GM18873 (cell line): ENCODE data around the gene SLC45A1.
"Not testable (repeated sequence)": the region's sequence is repeated elsewhere in the genome, so short reads cannot be mapped to it uniquely, and the experiment has no call there.

ENCODE experiments used
- ATAC-seq: cut with Tn5 transposase; IDR thresholded peaks from one replicate; pipeline ENCODE4 v1.9.1; 2021; ENCODE audit warnings: mild to moderate bottlenecking, moderate library complexity, moderate number of reproducible peaks; ENCODE audit not compliant: unreplicated experiment, low FRiP score

The SLC45A1 gene

DNA sequence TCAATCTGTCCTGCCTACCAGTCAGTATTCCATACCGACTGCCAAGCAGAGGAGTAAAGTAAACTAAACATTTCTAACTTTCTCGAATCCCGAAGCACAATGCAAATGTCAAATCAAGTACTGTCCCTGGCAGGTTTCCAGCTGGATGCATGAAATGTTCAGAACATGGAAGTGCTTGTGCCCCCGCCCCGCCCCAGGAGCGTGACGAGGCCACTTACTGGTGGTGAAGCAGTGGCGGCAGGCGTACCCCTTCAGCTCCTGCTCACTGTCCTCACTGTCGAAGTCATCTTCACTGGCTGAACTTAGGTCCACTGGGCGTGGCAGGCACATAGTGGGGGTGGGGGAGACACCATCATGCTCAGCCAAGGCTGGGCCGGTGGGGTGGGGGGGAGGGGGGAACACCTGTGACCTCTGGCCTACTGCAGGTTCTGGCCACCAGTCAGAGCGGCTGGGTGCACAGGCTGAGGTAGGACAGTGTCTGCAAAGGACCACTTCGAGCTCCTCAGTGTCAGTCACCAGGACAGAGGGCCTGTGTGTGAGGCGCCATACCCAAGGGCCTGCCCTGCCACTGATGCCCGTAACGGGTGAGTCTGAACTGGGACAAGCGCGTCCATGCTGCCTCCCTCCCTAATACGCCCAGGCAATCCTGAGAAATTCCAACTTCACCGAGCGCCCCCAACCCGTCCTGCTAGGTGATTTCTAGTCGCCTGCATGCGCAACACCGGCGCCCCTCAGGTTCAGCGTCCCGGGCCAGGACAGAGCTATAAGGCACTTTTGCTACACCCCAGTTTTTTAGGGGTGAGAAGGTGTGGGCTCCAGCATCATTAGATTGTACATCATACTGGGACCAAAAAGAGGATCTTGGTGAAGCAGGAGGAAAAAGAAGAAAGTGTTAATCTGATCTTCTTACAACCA, 46.9 kb downstream of the SLC45A1 start:
- no peak for ATAC-seq

GRCh38 chr1:8365661-8366362, 47.9 kb downstream of the SLC45A1 start:
- ATAC-seq = no peak

DNA sequence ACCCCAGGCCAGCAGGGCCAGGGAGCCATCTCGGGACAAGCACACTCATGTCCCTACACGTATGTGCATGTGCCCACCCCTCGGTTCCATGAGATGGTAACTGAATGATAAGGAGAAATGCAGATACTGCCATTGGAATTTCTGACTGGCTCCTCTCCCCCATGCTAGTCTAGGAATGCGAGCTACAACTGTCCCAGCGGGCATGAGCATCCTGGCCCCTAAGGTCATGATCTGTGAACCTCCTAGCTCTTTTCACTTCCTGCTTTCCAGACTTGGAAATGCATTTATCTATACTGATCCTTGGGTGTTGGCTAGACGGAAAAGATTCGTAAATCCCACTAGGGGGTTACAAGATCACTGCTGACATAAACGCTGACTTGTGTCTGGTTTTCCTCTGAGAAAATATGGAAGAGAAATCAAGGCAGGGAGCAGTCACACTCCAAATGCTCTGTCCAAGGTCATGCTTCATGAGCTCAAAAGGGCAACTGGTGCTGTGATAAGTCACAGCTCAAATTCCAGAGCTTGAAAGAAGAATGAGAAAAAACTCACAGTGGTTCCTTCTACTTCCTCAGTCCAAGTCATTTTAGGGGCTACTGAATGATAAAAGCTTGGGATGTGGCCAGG, 49.8 kb downstream of the SLC45A1 start:
- ATAC-seq = no peak

- no peak for ATAC-seq
Measured at GRCh38 chr1:8368956-8369639, 51.2 kb downstream of the SLC45A1 start.

DNA sequence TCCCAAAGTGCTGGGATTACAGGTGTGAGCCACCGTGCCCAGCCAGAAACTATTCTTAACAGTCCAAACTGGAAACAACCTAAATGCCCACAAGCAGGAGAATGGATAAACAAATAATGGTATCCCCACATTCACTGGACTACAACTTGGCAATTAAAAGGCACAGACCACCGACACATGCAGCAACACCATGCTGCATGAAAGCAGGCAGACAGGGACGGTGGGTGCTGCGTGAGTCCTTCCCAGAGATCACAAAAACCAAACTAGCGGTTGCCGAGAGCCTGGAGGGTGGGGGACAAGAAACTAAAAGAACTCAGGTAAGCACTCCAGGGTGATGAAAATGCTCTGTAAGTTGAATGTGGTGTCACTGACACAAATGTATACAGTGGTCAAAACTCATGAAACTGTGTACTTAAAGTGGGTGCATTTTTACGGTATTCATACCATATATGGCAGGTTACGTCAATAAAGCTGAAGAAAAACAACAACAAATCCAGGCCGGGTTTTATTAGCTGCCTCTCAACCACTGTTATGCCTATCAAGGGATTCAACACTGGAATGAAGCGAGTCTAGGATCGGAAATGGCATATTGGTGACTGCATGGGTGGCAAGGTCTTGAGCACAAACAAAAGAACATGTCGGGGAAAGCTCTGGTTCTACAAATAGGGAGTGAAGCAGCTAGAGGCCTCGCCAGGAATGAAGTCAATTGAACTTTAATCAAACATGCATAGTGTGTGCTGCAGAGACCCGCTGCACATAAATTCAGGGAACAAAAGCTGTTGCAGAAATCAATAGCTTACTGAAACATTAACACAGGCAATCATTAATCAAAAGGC, 52.4 kb downstream of the SLC45A1 start:
- no peak for ATAC-seq

DNA sequence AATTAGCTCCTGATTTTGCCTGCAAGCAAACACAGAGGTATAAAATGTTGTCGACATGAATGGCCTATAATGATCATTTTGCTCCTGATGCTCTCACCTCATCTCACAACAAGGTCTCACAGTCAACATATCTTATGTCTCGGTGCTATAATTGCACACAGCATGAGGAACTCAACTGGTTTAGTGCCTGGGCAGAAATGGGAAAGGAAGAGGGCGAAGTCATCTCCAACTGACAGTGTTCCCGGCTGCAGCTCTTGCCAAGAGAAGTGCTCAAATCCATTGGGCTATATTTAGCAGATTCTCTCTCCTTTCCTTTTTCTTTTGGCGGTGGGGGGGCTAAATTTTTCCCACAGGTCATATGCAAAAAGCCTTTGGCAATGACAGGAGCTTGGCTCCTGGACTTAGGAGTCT, 53.0 kb downstream of the SLC45A1 start:
- ATAC-seq = no peak

DNA sequence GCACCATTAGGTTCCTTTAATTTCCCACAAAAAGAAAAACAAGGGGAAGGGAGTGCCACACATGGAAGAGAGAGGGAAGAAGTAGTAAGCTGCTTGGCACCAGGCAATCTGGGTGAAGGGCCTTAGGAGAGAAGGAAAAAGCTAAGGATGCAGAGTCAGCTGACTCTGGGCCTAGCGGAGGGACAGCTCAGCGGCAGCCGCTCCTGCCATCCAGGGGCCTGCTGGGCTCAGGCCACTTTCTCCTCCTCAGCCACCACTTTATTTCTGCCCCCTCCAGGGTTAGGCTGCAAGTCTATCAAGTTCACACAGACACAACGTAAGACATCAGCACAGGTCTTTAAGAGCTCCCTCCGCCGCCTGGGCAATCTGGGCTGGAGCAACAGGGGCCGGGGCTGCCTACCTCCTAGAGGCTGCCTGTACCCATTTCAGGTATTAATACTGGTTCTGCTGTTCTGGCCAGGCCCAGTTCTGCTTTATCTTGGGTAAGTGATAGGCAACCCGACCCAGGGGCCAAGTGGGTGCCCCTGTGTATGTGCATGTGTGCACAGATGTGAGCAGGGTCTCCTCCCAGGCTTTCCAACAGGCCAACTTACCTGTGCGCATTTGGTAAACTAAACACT, 53.6 kb downstream of the SLC45A1 start:
- no peak for ATAC-seq

GRCh38 chr1:8373125-8373524, 55.2 kb downstream of the SLC45A1 start:
- no peak for ATAC-seq

DNA sequence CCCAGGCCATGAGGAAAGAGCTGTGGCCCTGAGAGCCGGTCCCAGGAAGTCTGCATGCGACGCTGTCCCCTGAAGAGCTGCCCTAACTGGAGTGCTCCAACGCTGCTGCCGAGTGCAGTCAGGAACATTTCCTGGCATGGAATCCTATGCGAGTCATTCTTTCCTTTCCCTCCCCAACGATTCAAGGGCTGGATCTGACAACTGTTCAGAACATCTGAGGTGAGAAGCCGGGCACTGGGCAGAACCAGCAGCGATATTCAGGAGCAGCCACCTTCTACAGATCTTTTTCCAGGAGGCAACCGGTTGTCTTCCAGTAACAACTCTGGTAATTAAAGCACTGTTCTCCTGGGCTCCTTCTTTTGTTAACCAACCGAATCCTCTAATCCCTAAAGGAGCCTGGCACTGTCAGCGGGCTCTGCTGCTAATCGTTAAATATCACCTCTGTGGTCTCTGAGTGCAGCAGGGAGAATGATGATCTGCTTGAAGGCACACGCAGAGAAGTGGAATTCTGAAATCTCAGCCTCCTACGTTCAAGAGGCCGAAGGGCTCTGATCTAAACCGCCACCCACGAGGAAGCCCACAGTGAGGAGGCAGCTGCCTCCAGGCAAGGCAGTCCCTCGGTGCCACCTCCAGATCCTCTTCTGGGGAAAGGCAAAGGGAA, 55.8 kb downstream of the SLC45A1 start:
- no peak for ATAC-seq

- no peak for ATAC-seq
Measured at GRCh38 chr1:8374356-8374755, 56.4 kb downstream of the SLC45A1 start.

- no peak for ATAC-seq
Measured at GRCh38 chr1:8374812-8375211, 56.9 kb downstream of the SLC45A1 start.

DNA sequence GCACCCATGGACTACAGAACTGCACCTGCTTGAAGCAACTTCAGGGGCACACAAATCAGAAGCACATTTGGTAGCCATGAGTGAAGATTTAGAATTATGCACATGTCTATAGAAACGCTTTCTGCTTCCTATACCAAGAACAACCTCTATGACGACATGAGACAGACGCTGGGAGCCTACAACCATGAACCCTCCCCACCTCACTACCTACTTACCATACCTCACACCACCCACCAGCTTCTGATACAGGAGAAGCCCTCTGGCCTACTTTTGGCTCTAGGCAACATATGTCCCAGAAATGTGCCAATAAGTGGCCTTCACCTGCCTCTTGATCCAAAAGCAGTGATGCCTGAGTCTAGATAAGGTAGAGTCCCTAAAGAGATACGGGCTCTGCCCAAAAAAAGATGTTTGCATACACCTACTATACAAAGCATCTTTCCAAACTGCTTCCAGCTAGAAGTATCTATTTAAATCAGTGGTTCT, 58.5 kb downstream of the SLC45A1 start:
- ATAC-seq = no peak

DNA sequence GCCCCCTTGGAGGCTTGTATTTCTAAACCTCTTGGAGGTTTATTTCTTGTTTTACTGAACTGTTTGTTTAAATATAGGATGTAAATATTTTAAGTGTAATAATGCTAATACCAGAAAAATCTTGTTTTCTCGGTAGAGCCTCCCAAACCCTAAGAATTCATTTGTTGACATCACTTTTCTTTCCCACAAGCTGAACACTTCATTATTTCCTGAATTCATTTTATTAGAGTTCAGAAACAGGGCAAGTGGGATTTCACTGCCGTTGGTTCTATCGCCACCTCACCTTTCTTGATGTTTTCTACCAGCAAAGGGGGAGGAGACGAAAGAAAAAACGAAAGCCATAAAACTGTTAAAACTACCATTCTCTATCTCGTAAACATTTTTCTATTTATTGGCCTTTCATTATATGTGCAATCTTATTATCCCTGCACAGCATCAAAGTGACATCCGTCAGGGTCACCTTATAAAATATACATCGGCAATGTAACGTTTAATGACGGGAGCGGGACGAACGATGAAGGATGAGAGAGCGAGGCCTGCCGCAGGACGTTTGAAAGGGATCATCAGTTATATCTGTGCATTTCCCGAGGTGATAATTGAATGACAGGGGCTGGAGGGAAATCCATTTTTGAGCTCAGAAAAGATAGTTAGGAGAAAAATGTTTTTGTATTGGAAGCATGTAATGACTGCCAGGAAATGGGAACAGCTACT, 59.5 kb downstream of the SLC45A1 start:
- no peak for ATAC-seq

- ATAC-seq = no peak
Measured at GRCh38 chr1:8378178-8378577, 60.3 kb downstream of the SLC45A1 start.

DNA sequence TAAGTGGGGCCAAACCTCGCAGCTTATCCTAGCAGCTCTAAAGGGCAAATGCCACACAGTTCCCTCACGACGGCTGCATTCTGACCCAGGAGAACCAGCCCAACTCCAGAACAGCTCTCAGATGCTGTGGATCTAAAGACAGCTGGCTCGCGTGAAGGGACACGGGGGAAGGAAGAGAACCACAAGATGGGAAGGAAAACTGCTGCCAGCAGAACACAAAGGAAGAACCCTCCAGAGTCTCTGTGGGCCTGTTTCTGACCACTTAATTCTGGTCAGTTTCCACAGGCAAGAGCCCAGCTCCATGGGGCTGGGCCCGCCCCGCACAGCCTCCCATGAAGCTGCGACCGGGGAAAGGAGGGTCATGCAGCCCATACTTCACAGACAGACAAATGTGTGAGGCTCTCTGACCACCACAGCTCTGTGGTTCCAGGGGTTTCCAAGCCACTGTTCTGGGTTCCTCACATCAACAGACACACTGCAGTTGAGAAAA, 61.1 kb downstream of the SLC45A1 start:
- no peak for ATAC-seq

GRCh38 chr1:8379513-8380186, 61.7 kb downstream of the SLC45A1 start:
- no peak for ATAC-seq

DNA sequence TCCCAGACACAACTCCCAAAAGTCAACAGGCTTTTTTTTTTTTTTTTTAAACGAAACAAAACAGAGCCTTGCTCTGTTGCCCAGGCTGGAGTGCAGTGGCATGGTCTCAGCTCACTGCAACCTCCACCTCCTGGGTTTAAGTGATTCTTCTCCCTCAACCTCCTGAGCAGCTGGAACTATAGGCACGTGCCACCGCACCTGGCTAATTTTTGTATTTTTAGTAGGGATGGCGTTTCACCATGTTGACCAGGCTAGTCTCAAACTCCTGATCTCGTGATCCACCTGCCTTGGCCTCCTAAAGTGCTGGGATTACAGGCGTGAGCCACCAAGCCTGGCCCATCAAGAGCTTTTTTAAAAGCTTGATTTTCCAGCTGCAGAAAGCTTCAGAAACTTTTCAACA, 62.4 kb downstream of the SLC45A1 start:
- ATAC-seq = not testable (repeated sequence)
